GM18520 (cell line): ENCODE results near the gene PGBD2.
"Not testable (repeated sequence)": the region's sequence is repeated elsewhere in the genome, so short reads cannot be mapped to it uniquely, and the experiment has no call there.

Source experiments
- ATAC-seq: cut with Tn5 transposase; IDR thresholded peaks from one replicate; pipeline ENCODE4 v1.9.1; 2021; ENCODE audit not compliant: unreplicated experiment

Gene PGBD2

GRCh38 chr1:248889914-248890243 is 16.2 kb upstream of the PGBD2 start:
- ATAC-seq = not testable (repeated sequence)

- no peak for ATAC-seq
These were observed 15.2 kb upstream of the PGBD2 start for GRCh38 chr1:248890549-248891498.

- no peak for ATAC-seq
These were observed 14.3 kb upstream of the PGBD2 start for GRCh38 chr1:248891758-248892157.

- ATAC-seq = no peak
These were observed 13.4 kb upstream of the PGBD2 start for GRCh38 chr1:248892590-248892989.

- ATAC-seq = no peak
These were observed 11.2 kb upstream of the PGBD2 start for GRCh38 chr1:248894837-248895236.

GRCh38 chr1:248897412-248898337 is 8.4 kb upstream of the PGBD2 start:
- ATAC-seq = no peak

- no peak for ATAC-seq
These were observed 5.4 kb upstream of the PGBD2 start for GRCh38 chr1:248900637-248901036.

GRCh38 chr1:248901578-248901977 is 4.5 kb upstream of the PGBD2 start:
- no peak for ATAC-seq

- no peak for ATAC-seq
These were observed 1.4 kb upstream of the PGBD2 start for GRCh38 chr1:248904437-248905216.

- ATAC-seq = no peak
These were observed 400 bp upstream of the PGBD2 start for GRCh38 chr1:248905662-248906008.

GRCh38 chr1:248906753-248907661 is 972 bp downstream of the PGBD2 start:
- no peak for ATAC-seq

- no peak for ATAC-seq
These were observed 4.7 kb downstream of the PGBD2 start for GRCh38 chr1:248910761-248911160.

GRCh38 chr1:248913933-248914332 is 7.9 kb downstream of the PGBD2 start:
- ATAC-seq = no peak

- ATAC-seq = no peak
These were observed 8.9 kb downstream of the PGBD2 start for GRCh38 chr1:248914796-248915381.

GRCh38 chr1:248918131-248918530 is 12.1 kb downstream of the PGBD2 start:
- no peak for ATAC-seq

- no peak for ATAC-seq
These were observed 17.6 kb downstream of the PGBD2 start for GRCh38 chr1:248923352-248924338.

- peak; percentile 79 for ATAC-seq
These were observed 18.9 kb downstream of the PGBD2 start for GRCh38 chr1:248924696-248925532.

GRCh38 chr1:248925859-248926258 is 19.8 kb downstream of the PGBD2 start:
- ATAC-seq = not testable (repeated sequence)
